ENCODE data around the gene NUDT3.
A peak's percentile ranks its signal among the peaks of the same experiment; 100 is the strongest.

The NUDT3 gene

GRCh38 chr6:34341481-34341971 lies 50.9 kb downstream of the NUDT3 start:
- TF ChIP-seq, protein P1, sequence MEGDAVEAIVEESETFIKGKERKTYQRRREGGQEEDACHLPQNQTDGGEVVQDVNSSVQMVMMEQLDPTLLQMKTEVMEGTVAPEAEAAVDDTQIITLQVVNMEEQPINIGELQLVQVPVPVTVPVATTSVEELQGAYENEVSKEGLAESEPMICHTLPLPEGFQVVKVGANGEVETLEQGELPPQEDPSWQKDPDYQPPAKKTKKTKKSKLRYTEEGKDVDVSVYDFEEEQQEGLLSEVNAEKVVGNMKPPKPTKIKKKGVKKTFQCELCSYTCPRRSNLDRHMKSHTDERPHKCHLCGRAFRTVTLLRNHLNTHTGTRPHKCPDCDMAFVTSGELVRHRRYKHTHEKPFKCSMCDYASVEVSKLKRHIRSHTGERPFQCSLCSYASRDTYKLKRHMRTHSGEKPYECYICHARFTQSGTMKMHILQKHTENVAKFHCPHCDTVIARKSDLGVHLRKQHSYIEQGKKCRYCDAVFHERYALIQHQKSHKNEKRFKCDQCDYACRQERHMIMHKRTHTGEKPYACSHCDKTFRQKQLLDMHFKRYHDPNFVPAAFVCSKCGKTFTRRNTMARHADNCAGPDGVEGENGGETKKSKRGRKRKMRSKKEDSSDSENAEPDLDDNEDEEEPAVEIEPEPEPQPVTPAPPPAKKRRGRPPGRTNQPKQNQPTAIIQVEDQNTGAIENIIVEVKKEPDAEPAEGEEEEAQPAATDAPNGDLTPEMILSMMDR (IDR thresholded peaks at IDR 0.05; ENCODE audit: insufficient read depth, low read depth, low read length, missing control alignments): no peak
- peak; percentile 48 for DNase-seq (ENCODE audit: low read depth)
- H3K4me3 ChIP-seq (ENCODE audit: low read length): no peak overlapping the region

DNA sequence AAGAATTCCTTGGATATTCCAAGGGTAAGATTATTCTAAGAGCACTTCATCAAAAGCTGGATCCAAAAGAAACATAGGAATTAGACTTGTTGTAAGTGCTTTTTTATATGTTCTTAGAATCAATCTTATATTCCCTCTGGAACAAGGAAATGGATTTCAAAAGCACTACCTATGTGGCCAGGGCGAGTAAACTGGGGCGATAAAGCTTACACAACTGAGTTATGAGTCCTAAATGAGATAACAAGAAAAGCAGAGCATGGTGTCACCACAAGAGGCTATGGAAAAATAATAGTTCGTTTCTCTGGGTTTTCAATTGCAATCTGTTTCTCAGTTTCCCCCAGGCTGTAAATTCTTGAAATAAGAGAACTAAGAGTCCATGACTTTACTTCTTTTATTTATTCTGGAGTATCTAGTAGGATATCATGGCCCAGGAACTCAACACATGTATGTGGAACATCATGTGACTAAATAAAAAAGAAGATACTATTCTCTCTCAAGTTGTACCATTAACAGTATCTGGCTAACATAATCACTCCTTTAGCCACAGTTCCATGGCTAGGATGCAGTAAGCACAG lies 51.5 kb downstream of the NUDT3 start:
- no peak for DNase-seq (ENCODE audit: low read depth)
- TF ChIP-seq, protein P1 (IDR thresholded peaks at IDR 0.05; ENCODE audit: insufficient read depth, low read depth, low read length, missing control alignments): no peak
- H3K4me3 ChIP-seq (ENCODE audit: low read length): no peak overlapping the region

GRCh38 chr6:34340394-34340793 lies 52.1 kb downstream of the NUDT3 start:
- TF ChIP-seq, protein P1 (IDR thresholded peaks at IDR 0.05; ENCODE audit: insufficient read depth, low read depth, low read length, missing control alignments): no peak
- no peak overlapping the region for H3K4me3 ChIP-seq (ENCODE audit: low read length)
- DNase-seq (ENCODE audit: low read depth): no peak

DNA sequence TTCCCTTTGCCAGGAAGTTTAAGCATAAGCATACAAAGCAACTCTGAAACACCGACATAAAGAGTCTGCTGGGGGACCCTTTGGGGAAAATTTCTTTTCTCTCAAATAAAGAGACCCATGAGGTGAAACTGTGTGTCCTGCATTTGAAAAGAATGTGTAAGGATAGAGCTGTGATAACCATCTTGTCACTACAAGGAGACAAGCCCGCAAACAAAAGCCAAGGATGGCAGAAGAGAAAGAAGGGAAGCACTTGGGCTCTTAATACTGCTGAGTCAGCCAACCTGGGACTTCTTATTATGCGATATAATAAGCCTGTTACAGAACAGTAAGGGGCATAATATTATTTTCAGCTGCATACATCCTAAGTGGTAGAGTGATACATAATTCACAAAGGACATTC lies 52.5 kb downstream of the NUDT3 start:
- H3K4me3 ChIP-seq (ENCODE audit: low read length): no peak overlapping the region
- DNase-seq (ENCODE audit: low read depth): no peak
- TF ChIP-seq, protein P1 (IDR thresholded peaks at IDR 0.05; ENCODE audit: insufficient read depth, low read depth, low read length, missing control alignments): no peak

- TF ChIP-seq, protein P1 (IDR thresholded peaks at IDR 0.05; ENCODE audit: insufficient read depth, low read depth, low read length, missing control alignments): no peak
- DNase-seq (ENCODE audit: low read depth): no peak
- H3K4me3 ChIP-seq (ENCODE audit: low read length): no peak overlapping the region
Observed at GRCh38 chr6:34339432-34339831, 53.0 kb downstream of the NUDT3 start.

GRCh38 chr6:34338811-34339210 lies 53.7 kb downstream of the NUDT3 start:
- TF ChIP-seq, protein P1 (IDR thresholded peaks at IDR 0.05; ENCODE audit: insufficient read depth, low read depth, low read length, missing control alignments): no peak
- DNase-seq (ENCODE audit: low read depth): no peak
- no peak overlapping the region for H3K4me3 ChIP-seq (ENCODE audit: low read length)

GRCh38 chr6:34338377-34338776 lies 54.1 kb downstream of the NUDT3 start:
- H3K4me3 ChIP-seq (ENCODE audit: low read length): no peak overlapping the region
- TF ChIP-seq, protein P1 (IDR thresholded peaks at IDR 0.05; ENCODE audit: insufficient read depth, low read depth, low read length, missing control alignments): no peak
- no peak for DNase-seq (ENCODE audit: low read depth)
